Kidney epithelial cell (primary cell): ENCODE results near the gene MC3R. TPM values are rescaled to one million over a fixed set of nuclear protein-coding genes. Genes with fewer than 3 reads are reported as not detected.
A peak's percentile ranks its signal among the peaks of the same experiment; 100 is the strongest.

Source experiments
- DNase-seq: peaks from one replicate; pipeline ENCODE4 v3.0.0-alpha.2; 2010; ENCODE audit warnings: low read depth
- H3K27me3 ChIP-seq: 2 replicates; pipeline ENCODE4 v1.6.0; 2011; ENCODE audit warnings: low read length; ENCODE audit not compliant: control insufficient read depth, insufficient read depth
- H3K36me3 ChIP-seq: 2 replicates; pipeline ENCODE4 v1.5.1; 2011; ENCODE audit warnings: low read length; ENCODE audit not compliant: control insufficient read depth, insufficient read depth
- H3K4me3 ChIP-seq: 2 replicates; pipeline ENCODE4 v1.5.1; 2011; ENCODE audit warnings: low read depth, mild to moderate bottlenecking, control low read depth, low read length
- CTCF ChIP-seq: IDR thresholded peaks from 2 replicates; pipeline ENCODE4 v1.5.1; 2011; ENCODE audit warnings: mild to moderate bottlenecking, moderate library complexity, low read length, control low read depth, inconsistent platforms; ENCODE audit not compliant: insufficient read depth, poor library complexity, severe bottlenecking
- total RNA-seq: library from RNA; depleted of rRNA; stranded (reverse); fragments of >200 nt; gene quantifications from 2 replicates; pipeline ENCODE4 v1.2.3, GENCODE V29; 2015

MC3R gene
- not detected in 2 replicates for total RNA-seq

DNA sequence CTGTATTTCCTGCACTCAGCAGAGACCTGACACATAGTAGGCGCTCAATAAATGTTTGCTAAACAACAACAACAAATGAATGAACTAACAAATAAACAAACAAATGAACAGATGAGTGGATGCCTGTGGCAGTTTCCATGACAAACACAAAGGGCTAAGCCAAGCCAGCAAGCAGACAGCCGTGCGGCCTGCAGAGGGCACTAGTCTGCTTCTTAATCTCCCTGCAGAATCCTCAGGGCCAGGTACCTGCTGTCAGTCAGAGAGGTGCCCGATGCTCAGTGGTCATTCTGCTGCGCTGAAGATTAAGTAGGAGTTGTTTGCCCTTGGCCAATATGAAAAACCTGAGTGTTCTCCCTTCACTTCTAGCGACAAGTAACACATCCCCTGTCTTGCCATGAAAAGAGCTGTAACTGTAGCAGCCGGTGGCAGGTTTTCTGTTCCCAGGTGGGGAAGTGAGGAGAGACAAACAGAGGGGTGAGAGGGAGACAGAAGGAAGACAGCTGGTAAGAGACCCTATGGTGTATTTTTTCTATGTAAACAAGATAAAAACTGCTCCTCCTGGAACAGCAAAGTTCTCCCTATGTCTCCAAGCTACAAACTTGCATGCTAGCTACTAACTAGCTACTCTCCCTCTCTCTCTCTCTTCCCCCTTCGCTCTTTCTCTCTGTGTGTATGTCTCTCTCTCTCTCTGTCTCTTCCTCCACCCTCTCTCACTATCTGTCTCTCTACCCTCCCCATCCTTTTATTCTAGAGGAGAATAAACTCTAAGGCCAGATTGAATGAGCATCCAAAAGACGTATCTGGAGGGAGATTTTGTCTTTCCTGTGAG, at the start of gene MC3R:
TSS of gene MC3R (plus strand) at position 779 of the 829 bp plus-strand sequence. CDS start 112 bp downstream, outside the sequence.
- DNase-seq: peak; percentile 2
- no peaks in the 10 kb centered on the region for H3K27me3 ChIP-seq
- TF ChIP-seq CTCF: peak; percentile 67
- no peak within 1 kb of the TSS for H3K4me3 ChIP-seq
- H3K36me3 ChIP-seq: no peaks in the 10 kb centered on the region

GRCh38 chr20:56200456-56200855, 48.1 kb upstream of the MC3R start:
- TF ChIP-seq CTCF: peak; percentile 19

GRCh38 chr20:56202493-56203077, 45.9 kb upstream of the MC3R start:
- H3K27me3 ChIP-seq: no peaks in the 10 kb centered on the region
- H3K36me3 ChIP-seq: no peaks in the 10 kb centered on the region
- no peak for DNase-seq
- no peak overlapping the region for H3K4me3 ChIP-seq
- TF ChIP-seq CTCF: peak; percentile 30

More at GRCh38 chr20:56200456-56200855, 48.1 kb upstream of the MC3R start:
- Histone ChIP-seq H3K36me3 (no peaks in the 10 kb centered on the region), H3K27me3 (no peaks in the 10 kb centered on the region), H3K4me3 (no peak overlapping the region)
- DNase-seq: no peak

DNA sequence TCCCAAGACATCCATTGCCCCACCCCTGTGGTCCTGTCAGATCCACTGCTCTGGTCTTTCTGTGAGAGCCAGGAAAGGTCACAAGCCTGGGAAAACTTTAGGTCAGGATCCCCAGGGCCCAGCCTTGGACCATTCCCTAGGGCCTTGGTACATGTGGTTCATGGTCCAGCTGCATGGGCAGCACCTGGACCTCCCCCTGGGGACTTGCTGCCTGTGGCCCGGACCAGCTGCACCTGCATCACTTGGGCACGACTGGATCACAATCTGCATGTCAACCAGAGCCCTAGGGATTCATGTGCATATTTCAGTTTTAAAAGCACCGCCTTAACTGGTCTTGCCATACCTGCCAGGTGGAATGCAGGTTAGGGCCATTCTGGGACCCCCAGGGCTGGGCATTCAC, 44.3 kb upstream of the MC3R start:
- Histone ChIP-seq H3K4me3 (no peak overlapping the region), H3K36me3 (no peaks in the 10 kb centered on the region), H3K27me3 (no peaks in the 10 kb centered on the region)
- no peak for TF ChIP-seq CTCF
- no peak for DNase-seq

DNA sequence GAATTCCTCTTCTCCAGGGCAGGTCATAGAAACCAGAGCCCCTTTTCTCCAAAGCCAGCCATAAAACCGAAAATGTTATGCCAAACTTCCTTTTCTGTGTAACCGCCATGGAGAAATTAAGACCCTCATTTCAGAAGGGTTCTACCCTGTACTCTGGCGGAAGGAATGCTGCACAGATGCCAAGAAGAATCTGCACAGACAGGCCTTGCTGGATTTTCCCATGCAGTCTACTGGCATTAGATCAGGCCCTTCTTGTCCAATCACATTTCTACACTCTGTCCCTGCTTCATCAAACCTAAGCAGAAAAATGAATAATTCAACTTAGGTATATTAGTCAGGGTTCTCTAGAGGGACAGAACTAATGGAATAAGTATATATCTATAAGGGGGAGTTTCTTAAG, 43.2 kb upstream of the MC3R start:
- no peak overlapping the region for H3K4me3 ChIP-seq
- no peaks in the 10 kb centered on the region for H3K27me3 ChIP-seq
- no peak for TF ChIP-seq CTCF
- no peak for DNase-seq
- H3K36me3 ChIP-seq: no peaks in the 10 kb centered on the region

DNA sequence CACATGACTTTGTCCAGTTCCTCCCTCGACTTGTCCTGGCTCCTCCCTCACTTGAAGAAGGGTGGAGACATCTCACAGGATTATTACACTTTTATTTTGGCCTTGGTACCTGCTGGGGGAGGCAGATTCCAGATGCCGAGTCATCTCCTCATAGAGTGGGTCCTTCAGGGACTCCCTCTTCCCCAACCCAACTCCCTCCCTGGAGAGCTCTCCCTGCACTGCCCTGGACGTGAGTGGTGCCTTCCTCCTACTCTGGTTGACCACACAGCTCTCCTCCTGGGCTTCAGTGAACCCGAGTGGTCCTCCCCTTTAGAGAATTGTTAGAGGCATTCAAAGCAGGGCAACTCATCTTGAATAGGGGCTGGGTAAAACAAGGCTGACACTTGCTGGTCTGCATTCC, 40.9 kb upstream of the MC3R start:
- H3K27me3 ChIP-seq: no peaks in the 10 kb centered on the region
- no peaks in the 10 kb centered on the region for H3K36me3 ChIP-seq
- no peak for TF ChIP-seq CTCF
- H3K4me3 ChIP-seq: no peak overlapping the region
- no peak for DNase-seq
